Activated CD4-positive, alpha-beta T cell treated with anti-CD3 and anti-CD28 coated beads, Interleukin-2, amount 50 U/mL, for 24 hours (primary cell): ENCODE results near the gene TBC1D14.

Experiments
- DNase-seq, 2 donors: peaks; one replicate each; pipeline ENCODE4 v3.0.0-alpha.2; 2020; ENCODE audit warnings: low read depth in 1 of 2, low spot score in 1 of 2

Gene TBC1D14

DNA sequence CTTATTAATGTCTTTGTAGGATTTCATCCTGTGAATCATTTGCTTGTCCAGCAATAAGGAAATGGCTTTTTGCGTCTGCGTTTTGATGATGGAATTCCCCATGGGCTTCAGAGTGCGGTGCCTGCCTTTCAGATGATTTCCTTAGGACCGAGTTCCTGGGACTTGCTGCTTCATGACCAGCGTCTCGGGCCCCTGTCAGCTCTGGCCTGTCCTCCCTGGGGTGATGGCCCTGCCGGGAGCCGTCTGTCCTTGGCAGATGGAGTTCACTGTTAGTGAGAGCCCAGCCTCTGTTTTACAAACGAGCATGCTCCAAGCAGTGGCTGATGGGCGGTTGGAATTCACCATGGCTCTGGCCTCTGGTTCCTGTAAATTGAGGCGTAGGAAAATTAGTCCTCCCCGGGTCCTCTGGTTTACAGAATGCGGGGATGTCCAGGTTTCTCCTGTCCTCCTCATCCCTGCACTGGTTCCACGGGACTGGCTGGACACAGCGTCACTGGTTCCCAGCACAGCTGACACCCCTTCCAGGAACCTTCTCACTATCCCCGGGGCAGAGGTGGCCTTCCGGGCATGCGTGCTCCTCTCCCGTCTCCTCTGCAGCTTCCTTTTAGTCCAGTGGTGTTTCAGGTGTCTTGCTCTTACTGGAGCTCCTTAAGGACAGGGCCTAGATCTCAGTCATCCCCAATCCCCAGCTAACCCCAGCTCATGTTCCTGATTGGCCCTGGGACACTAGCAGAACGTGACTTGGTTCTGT lies 34.9 kb downstream of the TBC1D14 start:
- no peak for DNase-seq

DNA sequence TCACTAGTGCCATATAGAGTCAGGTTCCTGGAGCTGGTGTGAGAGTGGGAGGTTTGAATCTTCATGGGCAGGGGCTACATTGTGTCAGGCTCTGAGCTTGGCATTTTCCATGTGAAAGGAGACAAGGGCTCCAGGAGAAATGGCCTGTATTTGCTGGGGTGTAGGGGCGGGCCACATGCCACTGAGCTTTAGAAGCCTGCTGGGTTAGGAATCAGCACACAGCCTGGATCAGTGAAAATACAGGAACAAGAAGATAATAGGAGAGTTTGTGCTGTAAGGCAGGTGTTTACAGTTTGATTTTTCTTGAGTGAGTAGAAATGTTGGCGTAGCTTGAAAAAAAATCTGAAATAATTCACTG lies 35.4 kb downstream of the TBC1D14 start:
- DNase-seq = no peak

DNA sequence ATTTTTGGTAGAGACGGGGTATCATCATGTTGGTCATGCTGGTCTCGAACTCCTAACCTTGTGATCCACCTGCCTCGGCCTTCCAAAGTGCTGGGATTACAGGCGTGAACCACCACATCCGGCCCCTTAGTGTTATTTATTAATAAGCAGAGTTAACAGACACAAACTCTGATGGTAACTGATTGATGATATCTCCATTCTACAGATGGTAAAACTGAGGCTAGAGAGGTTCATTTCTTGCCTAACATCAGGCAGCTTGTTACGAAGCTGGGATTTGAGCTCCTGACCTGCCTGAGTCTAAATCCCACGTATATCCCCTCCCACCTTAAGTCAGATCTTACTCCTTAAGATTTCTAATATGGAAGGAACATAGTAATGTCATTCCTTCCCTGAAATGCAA lies 36.9 kb downstream of the TBC1D14 start:
- DNase-seq = no peak

DNA sequence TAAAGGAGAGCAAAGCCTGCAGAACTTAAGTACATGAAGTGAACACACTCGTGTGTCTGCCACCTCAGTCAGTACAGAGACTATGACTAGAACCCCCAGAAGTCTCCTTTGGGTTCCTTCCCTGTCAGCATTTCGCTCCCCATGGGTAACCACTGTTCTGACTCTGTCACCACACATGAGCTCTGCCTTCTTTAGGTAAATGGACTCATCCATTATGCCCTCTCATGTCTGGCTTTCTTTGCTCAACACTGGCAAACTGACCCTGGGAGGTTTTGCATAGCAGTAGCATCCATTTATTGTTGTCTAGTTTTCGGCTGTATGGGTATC lies 38.5 kb downstream of the TBC1D14 start:
- DNase-seq = no peak

DNA sequence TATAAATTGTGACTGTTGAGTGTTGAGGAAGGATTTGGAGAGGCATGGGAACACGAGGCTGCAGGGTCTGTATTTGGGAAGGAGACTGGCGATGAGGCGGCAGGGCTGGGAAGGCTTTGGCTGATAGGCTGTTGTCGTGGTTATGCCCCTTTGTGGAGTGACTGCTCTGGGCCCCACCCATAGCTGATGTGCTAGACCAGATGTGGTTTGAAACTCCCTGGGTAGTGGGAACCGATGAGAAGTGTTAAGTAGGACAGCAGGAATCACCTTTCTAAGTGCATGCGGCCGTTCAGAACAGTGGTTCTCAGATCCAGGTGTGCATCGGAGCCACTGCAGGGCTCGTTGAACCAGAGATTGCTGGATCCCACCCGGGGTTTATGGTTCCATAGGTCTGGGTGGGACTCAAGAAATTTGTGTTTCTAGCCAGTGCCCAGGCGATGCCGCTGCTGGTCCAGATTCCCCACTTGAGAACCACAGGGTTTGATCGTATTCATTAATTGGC lies 42.3 kb downstream of the TBC1D14 start:
- DNase-seq = no peak

DNA sequence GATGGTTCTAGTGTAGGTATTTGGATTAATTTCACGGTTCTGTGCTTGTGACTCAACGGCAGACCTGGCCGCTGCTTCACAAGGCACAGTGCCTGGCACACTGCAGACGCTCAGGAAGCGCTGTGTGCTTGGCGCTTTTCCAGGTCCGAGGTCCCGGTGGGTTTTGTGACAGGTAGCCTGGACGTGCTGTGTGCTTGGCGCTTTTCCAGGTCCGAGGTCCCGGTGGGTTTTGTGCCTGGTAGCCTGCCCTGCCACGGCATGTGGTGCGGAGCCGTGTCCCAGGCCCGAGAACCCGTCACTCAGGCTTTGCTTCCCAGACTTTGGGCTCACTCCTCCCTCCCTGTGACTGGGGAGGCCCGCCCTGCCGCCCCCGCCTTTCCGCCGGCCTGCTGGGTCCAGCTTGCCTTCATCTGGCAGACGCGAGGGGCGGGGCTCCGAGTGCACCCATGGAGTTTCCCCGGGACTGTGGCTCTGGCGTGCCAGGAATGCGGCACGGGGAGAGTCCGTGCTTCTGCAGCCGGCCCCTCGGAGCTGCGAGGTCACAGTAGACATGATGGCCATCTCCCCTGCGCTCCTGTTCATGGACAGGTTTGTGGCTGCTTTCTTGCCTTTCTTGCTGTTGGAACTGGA lies 44.2 kb downstream of the TBC1D14 start:
- no peak for DNase-seq

DNA sequence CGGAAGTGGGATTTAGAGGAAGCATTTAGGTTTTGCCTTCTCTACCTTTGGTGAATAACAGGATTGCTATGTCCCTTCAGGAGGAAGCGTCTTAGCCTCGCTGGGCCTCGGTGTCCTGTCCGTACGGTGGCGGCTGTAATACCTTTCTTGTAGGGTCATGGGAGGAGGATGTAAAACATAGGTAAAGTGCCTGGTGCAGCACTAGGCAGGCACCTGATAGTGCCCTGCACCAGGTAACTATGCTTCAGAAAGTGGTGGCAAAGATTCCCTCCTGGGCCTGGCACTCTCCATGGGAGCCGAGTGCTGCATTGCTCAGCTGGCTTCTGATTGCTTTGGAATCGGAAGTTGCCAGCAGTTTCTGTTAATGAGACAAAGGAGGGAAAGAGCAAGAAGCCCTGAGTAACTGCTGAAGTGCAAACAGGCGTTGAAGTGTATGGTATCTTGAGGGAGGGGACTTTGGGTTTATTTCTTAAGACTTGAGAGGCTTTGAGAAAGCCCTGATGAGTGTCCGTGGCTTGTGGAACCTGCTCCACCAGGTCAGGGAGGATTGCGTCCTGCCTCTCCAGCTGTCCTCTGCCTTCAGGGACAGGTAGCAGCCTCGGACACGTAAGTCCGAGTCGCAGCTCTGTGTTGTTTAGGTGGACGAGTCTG lies 45.8 kb downstream of the TBC1D14 start:
- no peak for DNase-seq

DNA sequence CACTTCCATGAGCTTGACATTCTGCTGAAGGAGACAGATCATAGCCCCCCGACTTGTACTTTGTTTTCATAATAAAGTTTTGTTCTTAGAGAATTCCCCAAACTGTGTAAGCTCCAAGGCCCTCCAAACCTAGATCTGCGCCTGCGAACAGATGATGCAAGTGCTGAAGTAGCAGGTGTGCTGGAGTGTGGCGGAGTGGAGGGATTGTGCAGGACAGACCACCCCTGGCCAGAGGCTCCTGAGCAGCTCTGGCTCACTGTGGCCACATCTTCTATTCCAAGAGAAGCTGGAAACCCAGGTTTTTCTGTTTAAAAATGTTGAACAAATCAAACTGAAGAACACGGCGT lies 46.4 kb downstream of the TBC1D14 start:
- no peak for DNase-seq

DNA sequence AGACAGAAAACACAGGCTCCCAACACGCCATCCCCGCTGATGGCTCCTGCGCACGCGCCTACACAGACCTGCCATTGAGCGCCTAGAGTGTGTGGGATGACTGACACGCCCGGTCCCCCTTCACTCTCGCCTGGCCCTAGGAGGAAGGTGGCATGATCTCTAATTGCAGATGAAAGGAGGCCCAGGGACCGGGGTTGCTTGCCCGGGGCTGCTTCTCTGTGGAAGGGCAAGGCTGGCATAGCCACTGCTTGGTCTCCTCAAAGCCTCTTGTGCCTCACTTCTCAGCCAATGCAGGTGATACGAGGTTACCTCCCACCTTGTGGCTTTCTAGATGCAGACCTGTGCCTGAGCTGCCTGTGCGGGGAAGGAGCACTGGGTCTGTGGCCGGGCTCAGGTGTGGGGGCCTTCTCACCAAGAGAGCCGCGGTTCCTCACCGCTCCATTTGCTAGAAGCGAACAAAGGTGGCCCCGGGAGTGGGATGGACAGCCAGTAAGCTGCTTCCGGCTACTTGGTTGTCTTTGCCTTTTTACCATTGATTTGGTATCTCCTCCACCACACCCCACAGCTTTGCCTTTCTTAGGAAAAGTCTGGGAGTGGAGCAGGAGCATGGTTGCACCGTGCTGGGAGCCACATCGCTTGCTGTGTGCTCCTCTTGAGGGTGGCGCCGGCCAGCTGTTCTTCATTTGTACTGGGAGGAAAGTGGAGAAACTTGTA lies 47.0 kb downstream of the TBC1D14 start:
- no peak for DNase-seq

DNA sequence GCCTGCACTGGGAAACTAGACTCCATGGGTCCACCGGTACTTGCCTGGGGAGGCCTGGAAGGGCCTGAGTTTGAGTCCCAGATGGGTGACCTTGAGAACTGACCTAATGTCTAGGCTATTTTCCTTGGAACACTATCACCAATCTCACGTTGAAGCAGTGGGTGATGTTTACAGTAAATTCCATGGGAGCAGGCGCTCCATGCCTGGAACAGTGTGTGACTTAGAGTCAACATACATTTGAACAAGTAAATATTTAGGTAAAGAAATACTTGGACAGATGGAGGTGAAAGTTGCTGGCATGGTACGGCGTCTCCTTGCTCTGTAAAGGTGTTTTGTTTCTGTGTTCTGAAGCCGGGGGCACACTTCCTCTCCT lies 47.5 kb downstream of the TBC1D14 start:
- no peak for DNase-seq

DNA sequence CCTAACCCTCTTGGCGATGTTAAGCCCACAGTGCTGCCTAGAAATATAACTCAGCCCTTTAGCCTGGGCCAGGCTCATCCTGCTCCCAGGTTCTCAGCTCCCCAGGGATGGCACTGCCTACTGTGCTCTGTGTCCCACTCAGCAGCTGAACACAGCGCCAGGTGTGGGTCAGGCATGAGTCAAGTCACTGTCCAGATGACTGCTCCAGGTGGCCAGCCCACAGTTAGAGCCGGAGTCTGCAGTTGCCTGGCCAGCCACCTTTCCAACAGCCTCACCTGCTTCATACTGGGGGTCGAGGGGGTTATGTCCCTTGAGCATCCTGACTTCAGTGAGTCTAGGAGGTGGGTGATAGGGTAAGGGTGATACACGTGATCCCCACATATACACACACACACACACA lies 48.4 kb downstream of the TBC1D14 start:
- no peak for DNase-seq

DNA sequence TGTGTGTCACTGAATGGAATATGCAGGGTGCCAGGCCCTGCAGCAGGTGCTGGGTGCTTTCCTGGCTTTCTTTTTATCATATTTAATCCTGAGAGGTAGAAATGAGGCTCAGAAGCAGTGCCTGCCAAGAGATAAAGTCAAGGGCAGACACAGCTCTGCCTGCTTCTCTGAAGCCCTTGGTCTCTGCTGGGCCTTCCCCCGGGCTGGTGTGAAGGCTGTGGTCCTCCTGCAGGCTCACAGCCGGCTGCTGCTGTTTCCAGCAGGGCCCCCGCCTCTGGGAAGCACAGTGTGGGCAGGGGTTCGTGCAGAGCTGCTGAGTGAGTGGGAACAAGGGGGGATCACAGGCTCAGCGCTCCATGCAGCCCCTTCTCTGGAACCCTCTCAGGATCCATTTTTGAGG lies 49.6 kb downstream of the TBC1D14 start:
- DNase-seq = no peak

DNA sequence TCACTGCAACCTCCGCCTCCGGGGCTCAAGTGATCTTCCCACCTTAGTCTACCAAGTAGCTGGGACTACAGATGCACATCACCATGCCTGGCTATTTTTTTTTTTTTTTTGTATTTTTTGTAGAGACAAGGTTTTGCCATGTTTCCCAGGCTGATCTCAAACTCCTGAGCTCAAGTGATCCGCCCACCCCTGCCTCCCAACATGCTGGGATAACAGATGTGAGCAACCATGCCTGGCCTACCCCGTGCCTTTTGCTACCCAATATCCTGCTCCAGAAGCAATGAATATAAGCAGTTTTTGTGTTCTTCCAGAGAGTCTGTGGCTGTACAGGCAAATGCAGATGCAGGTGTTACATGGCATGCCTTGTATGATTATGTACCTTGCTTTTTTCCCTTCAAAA lies 50.5 kb downstream of the TBC1D14 start:
- no peak for DNase-seq

DNA sequence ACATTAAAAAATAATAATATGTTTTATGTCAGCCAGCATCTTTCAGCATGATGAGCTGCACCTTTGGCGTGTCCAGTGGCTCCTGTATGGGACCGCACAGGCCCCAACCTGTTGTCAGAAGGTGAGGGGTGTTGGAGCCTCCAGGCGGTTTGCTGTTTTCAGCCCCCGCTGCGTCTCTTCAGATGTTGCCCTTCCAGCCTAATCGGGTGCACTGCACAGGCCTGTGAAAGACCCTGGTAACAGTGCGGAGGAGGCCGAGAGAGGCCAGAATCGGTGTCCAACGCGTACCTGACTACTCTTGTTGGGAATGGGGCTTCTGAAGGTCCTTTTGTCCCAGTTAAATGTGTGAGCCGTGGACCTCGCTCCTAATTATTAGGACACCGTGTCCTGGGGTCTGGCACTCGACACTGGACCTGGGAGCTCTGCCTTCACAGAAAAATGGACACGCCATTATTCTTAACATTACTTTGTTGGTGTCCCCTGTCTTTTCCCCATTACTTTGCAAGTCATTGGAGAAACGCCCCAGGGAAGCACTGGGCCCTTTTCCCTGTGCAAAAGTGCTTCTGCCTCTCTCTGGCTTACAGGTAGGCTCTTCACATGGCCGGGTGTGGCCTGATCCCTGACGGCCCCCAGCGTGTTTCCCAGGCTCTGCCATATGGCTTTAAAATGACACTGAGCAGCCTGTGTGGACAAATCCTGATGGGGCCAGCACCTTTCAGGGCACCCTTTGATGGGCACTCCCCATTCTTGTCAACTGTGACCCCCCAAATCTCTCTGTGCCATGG lies 51.2 kb downstream of the TBC1D14 start:
- no peak for DNase-seq

DNA sequence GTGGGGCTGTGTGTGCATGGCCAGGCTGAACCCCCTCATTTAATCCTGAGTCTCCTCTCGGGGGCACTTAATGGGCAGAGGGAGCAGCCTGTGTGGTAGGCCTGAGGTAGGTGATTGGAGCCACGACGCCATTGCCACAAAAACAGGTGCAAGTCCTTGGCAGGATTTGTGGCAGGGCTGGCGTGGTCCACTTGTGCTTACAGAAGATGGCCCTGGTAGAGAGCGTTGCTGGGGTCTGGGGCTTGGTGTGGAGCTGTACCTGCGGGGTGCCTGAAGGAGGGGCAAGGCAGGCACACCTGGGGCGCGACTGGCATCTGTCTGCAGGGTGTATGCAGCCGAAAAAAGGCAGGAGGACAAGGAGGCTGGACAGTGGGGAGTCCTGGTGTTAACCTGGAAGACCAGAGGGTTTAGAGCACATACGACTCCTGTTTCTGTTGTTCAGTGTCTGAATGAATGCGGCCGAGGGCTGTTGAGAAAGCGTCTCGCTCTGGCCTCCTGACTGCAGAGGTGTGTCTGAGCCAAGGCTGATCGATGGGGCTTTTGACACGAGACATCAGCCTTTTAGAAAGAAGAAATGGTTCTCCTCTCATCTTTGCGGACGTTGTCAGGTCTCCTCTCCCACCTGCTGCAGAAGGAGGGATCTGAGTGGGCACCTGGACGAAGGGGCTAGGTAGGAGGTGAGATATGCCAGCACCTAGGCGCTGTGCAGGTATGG lies 52.0 kb downstream of the TBC1D14 start:
- DNase-seq = no peak

DNA sequence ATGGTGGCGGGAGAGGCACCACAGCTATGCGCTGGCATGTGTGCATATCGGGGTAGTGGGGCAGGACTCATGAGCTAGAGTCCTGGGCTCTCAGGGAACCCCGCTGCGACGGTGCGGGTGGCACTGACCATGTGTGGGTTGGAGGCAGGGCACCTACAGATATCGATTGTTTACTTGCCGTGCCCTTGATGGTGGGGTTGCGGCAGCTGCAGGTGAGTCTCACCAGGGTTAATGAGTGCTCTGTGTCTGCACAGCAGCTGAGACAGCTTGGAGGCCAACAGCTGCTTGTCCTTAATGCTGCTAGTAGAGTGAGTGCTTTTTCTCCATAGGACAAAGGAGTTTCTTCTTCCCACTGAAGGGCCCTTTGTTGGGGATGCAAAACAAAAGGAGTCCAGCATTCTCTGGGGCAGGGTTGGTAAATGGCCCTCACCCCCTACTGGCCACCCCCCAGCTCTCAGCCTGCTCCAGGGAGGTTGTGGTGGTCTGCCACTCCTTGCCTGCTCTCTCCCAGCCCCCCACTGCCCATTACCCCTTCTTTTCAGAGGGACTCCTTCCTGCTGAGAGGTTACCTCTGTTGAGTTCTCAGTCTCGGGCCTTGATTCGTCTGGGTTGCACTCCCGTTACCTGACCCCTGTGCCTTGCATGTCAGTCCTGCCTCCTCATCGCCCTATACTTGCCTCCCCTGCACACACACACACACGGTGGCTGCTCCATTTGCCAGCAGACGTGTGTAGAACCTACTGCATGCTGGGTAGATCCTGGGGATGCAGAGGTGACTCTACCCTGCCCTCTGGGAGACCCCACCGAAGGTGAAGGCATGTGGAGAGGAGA lies 52.8 kb downstream of the TBC1D14 start:
- no peak for DNase-seq

DNA sequence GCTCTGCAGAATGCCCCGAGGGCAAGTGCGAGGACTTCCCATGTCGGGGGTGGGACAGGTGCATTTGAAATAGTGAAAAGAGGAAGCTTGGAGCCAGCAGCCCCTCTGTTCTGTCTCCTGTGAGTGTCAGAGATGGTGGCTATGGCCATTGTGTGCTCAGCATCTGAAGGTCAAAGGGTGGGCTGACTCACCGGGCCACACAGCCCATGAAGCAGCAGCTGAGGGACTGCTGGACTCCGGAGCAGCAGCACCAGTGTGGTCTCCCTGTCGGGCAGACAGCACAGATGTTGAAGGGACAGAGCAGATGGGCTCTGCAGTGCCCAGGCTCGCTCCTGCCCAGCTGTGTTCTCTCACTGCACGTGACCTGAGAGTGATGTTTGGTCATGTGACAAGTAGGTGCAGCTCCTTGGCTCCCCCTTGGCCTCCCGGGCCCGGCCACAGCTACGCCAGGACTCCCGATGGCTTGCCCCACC lies 53.5 kb downstream of the TBC1D14 start:
- no peak for DNase-seq

DNA sequence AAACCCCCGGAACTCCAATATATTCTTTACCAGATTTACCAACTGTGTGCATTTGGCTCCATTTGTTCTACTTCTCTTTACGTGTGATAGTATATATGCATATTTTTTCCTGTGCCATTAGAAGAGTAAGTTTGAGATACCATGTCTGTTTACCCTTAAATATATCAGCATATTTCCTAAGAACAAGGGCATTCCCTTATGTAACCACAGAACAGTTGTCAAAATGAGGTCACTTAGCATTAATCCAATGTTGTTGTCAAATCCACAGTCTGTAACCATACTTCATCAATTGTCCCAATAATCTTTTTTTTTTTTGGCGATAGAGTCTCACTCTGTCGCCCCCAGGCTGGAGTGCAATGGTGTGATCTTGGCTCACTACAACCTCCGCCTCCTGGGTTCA lies 55.2 kb downstream of the TBC1D14 start:
- no peak for DNase-seq

DNA sequence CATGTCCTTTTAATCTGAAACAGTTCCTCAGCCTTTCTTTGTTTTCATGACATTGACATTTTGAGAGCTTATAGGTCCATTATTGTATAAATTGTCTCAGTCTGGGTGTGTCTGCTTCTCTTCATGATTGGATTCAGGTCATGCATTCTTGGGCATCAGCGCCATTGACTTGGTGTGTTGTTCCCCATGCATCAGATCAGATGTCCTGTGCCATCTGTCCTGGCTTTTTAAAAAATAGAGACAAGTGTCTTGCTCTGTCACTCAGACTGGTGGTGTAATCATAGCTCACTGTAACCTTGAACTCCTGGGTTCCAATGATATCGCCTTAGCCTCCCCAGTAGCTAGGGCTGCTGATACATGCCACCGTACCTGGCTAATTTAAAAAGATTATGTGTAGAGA lies 55.7 kb downstream of the TBC1D14 start:
- no peak for DNase-seq

DNA sequence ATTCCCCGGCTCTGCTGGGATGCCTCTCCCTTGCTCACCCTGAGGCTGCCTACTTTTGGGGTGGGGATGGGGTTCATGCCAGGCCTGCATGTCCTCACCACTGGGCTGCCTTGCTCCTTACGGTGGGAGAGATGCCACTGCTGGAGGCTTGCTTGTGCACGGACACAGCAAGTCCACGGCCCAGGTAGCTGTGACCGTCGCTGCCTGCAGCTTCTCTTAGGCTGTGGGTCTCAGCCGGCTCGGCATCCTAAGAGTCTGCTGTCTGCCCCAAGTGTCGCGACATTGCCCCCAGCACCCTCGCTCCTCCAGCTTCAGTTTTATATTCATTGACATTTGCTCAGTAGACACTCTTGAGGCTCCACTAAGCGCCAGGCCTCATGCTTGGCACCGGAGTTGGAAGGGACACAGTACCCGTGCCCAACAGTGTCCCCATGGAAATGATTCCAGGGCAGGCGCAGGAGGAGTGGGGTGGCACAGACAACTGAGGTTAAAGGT lies 58.3 kb downstream of the TBC1D14 start:
- no peak for DNase-seq
